Panc1 (cell line): ENCODE results near the gene METTL23.
"Not testable (repeated sequence)": the region's sequence is repeated elsewhere in the genome, so short reads cannot be mapped to it uniquely, and the experiment has no call there.

Experiments
- CTCF ChIP-seq: fragments of 450-650 bp; IDR thresholded peaks from 2 replicates; pipeline ENCODE4 v1.5.1; 2017; ENCODE audit warnings: mild to moderate bottlenecking
- POLR2AphosphoS5 ChIP-seq: IDR thresholded peaks from 2 replicates; pipeline ENCODE4 v1.6.1; 2012; ENCODE audit warnings: mild to moderate bottlenecking, low read depth, low read length, moderate library complexity
- REST ChIP-seq, 2 experiments: IDR thresholded peaks; 2 replicates each; pipeline ENCODE4 v1.6.1; 2011 to 2012; ENCODE audit warnings: low read depth in 2 of 2, control low read depth in 1 of 2, low read length in 1 of 2, mild to moderate bottlenecking in 1 of 2, moderate library complexity in 1 of 2; ENCODE audit not compliant: insufficient read depth in 1 of 2
- SIN3A ChIP-seq: IDR thresholded peaks from 2 replicates; pipeline ENCODE4 v1.6.1; 2012; ENCODE audit warnings: low read depth, mild to moderate bottlenecking, low read length, moderate library complexity, borderline replicate concordance; ENCODE audit not compliant: insufficient read depth
- TCF7L2 ChIP-seq: IDR thresholded peaks from 2 replicates; pipeline ENCODE4 v1.6.1; 2011; ENCODE audit warnings: mild to moderate bottlenecking, low read depth, low read length, inconsistent platforms

- not testable (repeated sequence) for TF ChIP-seq CTCF; REST (IDR thresholded peaks at IDR 0.05; ENCODE audit: insufficient read depth in 1 of 2, low read depth in 2 of 2, low read length in 1 of 2); SIN3A; TCF7L2; POLR2AphosphoS5
These were observed 19.1 kb downstream of the METTL23 start for GRCh38 chr17:76745785-76746184.
